ENCODE measurements around the gene NUDT16L1. TPM values are rescaled to one million over a fixed set of nuclear protein-coding genes. Genes with fewer than 3 reads are reported as not detected.

Gene NUDT16L1
- total and polyA plus RNA-seq, 2 of the 4 experiments (the other 2 are of a cell fraction) = 22.9 to 44.3 TPM

DNA sequence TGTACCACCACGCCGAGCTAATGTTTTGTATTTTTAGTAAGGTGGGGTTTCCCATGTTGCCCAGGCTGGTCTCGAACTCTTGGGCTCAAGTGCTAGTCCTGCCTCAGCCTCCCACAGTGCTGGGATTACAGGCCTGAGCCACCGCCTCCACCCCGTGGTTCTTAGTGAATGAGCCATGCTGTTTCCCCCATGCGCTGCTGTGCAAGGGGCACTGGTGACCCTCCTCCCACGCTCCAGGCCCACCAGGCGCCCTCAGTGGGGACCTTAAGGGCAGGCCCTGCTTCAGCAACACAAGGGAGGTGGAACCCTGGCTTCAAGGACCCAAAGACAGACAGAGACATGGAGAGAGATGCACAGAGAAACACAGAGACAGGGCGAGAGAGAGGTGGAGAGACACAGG lies 15.4 kb upstream of the NUDT16L1 start:
- Histone ChIP-seq H3K27me3 (ENCODE audit: control insufficient read depth, insufficient read depth, low read length) (no peaks in the 10 kb centered on the region), H3K14ac (replicated peaks; ENCODE audit: low read depth, low read length) (no peak overlapping the region), H3K4me3 (ENCODE audit: insufficient read depth, low read depth, low read length) (no peak overlapping the region), H3K27ac (ENCODE audit: insufficient read depth, low read length) (no peak overlapping the region), H3K9me1 (ENCODE audit: insufficient read depth, low read length) (no peaks in the 10 kb centered on the region), H3K56ac (ENCODE audit: extremely low read depth, insufficient read depth, low read length) (no peak overlapping the region), H2BK20ac (ENCODE audit: low read depth, low read length) (no peak overlapping the region), H3K79me1 (ENCODE audit: low read depth in 1 of 2, low read length in 2 of 2) (peaks cover 6 to 25% of the 10 kb centered on the region in 2 experiments; a peak in 2 of 4 replicates), H3K36me3 (ENCODE audit: control insufficient read depth, insufficient read depth, low read length) (peaks cover 57% of the 10 kb centered on the region), H4K91ac (ENCODE audit: insufficient read depth, low read depth, low read length) (no peak overlapping the region), H3K9me3 (ENCODE audit: control insufficient read depth, insufficient read depth, low read length) (no peaks in the 10 kb centered on the region), H4K20me1 (ENCODE audit: insufficient read depth, low read length) (no peaks in the 10 kb centered on the region), H4K8ac (ENCODE audit: low read depth in 2 of 2, low read length in 2 of 2) (no peak overlapping the region), H3K23ac (ENCODE audit: low read depth, low read length) (no peak overlapping the region), H3K4ac (ENCODE audit: low read depth, low read length) (no peak overlapping the region), H3K18ac (ENCODE audit: low read depth, low read length) (no peak overlapping the region), H3K4me1 (ENCODE audit: control insufficient read depth, insufficient read depth, low read length) (peaks cover 2% of the 10 kb centered on the region; the same call in 1 of the 2 replicates), H2BK15ac (ENCODE audit: low read depth, low read length) (no peak overlapping the region), H3K4me2 (ENCODE audit: low read depth, low read length) (no peak overlapping the region), H2AK9ac (replicated peaks; ENCODE audit: low read depth, low read length, poor library complexity) (no peak overlapping the region), H2BK120ac (ENCODE audit: low read depth, low read length) (no peak overlapping the region), H2AFZ (replicated peaks; ENCODE audit: low read length, poor library complexity) (no peak overlapping the region), H4K5ac (ENCODE audit: low read depth, low read length) (no peak overlapping the region), H2AK5ac (ENCODE audit: low read depth, low read length) (no peak overlapping the region), H2BK5ac (ENCODE audit: low read depth, low read length, poor library complexity, severe bottlenecking) (no peak overlapping the region), H3K9ac (ENCODE audit: low read depth, low read length) (no peak overlapping the region)
- intact Hi-C loops (cut with micrococcal nuclease) (no loop called here), in situ Hi-C loops (cut with MboI; ENCODE audit: low sequenced_read_pairs) (no loop called here), dilution Hi-C loops (cut with HindIII; ENCODE audit: low sequenced_read_pairs, unreplicated experiment) (no loop called here)
- CTCF ChIA-PET = no interaction called here
- ATAC-seq (ENCODE audit: low read depth) (no peak), DNase-seq (no peak)
- POLR2A ChIA-PET (ENCODE audit: unreplicated experiment) = no interaction called here
- WGBS, 2 experiments (ENCODE audit: extremely low coverage in 2 of 2, insufficient read length in 1 of 2) = 97% methylated on average over 5 of the region's 9 CpGs; no CpG with 5 or more reads in 1 of the 2 experiments
- BruUV-seq (replicated peaks) = no TSS peak
- TF ChIP-seq, protein P1, sequence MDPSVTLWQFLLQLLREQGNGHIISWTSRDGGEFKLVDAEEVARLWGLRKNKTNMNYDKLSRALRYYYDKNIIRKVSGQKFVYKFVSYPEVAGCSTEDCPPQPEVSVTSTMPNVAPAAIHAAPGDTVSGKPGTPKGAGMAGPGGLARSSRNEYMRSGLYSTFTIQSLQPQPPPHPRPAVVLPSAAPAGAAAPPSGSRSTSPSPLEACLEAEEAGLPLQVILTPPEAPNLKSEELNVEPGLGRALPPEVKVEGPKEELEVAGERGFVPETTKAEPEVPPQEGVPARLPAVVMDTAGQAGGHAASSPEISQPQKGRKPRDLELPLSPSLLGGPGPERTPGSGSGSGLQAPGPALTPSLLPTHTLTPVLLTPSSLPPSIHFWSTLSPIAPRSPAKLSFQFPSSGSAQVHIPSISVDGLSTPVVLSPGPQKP (IDR thresholded peaks at IDR 0.05; ENCODE audit: borderline replicate concordance, low read depth, low read length) = no peak
- TF ChIP-seq NFE2L2 (IDR thresholded peaks at IDR 0.05; ENCODE audit: low read depth, low read length) (no peak), RFX5 (IDR thresholded peaks at IDR 0.05; ENCODE audit: low read depth, low read length) (no peak)
